ENCODE data around the gene LIX1.
"Not testable (repeated sequence)": the region's sequence is repeated elsewhere in the genome, so short reads cannot be mapped to it uniquely, and the experiment has no call there.

LIX1 gene

DNA sequence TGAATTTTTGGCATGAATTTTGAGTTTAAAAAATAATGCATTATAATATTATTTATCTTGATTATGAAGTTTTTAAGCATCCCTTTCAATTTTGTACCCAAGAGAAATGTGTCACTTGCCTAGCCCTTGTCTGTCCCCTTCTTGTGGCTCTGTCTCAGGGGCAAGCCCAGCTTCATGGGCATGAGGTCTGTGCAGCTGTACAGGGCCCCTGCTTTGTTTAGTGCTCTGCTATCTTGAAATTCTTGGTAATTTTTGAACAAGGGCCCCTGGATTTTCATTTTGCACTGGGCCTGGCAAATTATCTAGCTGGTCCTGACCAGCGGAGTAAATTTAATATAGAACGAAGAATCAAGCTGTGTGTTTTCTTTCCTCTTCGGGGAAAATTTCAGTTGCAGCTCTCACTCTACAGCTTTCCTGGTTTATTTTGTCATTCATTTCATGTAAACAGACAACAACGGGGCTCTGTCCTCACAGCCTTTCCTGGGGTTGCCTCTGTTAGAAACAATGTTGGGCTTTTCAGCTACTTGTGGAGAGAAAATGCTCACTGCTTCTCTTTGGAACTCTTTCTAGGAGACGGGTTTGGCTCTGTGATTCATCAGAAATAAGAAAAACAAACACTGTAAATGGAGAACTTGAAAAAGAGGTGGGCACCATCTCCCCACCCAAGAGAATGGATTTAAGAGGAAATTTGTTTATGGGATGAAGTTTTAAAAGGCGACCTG is 41.1 kb downstream of the LIX1 start:
- no peak for DNase-seq

DNA sequence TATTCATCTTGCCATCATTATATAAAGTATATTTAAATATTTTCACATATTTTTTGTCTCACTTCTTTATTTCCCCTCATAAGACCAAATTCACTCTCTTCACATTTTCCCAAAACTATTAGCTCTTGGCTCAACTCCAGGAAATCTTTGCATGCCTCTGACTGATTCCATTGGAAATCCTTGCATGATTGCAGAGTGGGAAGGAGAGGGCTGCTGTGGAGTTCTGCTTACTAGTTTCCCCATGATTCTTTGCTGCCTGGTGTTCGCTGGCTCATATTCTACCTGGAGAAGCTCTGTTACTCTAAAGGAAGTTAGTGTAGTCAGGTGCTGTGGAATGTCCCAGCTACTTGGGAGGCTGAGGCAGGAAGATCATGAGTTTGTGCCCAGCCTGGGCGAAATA is 41.9 kb downstream of the LIX1 start:
- no peak for DNase-seq

DNA sequence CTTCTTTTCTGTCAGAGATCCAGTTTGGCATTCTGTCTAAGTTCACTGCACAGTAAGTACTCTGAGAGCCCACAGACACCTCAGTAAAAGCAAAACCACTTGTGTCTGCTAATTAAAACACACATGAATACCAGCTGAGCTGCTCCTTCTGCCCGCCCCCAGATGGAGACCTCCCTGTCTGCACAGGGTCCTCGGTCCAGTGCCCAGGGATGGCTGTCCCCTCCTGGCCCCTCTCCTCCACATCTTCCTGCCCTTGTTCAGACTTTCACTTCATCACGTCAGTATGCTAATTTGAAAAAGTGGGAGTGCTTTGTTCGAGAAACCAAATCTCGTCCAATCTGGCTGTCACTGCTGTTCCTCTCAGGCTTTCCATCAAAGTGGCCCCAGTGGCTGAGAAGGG is 43.5 kb downstream of the LIX1 start:
- DNase-seq: no peak

DNA sequence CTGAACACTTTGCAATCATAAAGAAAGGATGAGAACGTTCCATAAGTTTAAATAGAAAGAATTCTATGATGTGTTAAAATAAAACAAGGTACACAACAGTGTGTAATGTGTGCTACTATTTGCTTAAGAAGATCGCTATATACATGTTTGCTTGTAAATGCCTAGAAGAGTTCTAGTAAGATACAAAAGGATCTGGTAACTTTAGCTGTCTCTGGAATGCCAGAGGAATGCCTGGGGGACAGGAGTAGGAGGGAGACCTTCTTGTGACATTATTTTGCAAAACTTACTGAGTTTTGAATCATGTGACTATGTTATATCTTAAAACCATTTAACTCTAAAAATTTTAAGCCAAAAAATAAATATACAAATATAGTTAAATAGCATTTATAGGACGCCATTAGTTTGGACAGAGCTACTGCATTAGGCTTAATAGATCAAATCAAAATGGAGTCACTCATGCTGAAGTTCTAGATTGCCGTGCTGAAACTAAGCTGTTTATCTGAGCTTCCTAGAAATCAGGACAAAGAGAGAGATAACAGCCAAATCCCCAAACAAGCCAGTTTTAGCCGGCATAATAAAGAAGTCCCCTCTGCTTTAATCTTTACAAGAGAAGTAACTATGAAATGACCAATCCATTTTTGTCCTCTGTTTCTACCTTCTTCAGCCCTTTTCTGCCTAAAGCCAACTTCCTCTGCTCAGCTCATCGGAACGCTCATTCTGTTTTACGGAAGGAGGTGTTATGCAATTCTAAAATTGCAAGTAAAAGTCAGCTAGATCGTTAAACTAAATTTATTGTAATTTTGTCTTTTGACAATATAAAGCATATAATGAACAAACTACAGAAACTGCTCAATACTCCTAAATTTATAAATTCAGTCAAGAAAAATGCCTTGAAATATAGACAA is 44.8 kb downstream of the LIX1 start:
- DNase-seq: no peak

DNA sequence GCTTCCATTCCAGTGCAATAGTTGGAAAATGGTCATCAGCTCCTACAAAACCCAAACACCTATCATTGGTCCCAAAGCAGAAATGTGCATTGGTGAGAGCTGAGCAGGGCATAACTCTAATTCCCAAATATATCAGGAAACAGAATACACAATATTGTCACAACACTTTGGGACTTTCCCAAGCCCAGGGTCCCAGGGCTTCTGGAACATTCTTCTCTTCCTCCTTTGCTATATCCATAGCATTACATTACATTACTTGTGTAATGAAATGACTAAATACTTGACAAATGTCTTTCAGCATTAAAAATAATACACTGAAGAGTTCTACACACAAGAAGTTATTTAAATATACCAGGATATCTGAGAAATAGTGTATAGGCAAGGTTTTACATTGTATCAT is 45.6 kb downstream of the LIX1 start:
- DNase-seq: no peak

DNA sequence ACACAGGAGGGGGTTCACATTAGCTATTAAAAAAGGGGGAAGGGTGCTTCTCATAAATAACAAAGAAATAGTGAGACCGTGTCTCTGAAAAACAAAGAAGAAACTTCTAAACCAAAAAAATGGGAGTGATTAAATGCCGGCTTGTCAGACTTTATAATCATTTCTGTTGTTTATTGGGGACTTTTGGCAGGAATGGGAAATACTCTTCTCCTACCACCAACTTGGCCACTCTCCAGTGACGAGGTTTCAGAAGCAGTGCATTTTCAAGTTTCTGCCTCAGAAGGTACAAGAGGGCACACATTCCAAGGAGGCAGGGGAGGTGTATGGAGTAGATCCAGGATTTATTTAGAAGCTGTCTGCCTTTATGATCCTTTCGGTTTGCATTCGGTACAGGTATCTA is 46.2 kb downstream of the LIX1 start:
- no peak for DNase-seq

DNA sequence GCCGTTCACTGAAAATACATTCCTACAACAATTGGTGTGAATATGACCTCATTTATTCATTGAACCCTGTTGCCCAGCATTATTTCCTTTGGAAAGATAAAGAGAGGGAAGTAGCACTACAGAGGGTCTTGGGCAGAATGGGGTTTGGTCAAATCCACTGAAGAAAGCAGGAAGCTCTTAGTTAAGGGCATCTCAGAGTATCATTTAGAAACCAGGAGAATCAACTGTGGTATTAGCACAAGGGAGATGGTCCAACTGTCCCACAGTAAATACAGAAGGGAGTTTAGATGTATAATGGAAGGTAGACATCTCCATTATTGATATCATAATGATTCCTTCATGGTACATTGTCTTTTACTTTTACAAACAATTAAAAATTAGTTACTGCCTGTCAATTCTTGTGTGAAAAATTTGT is 47.1 kb downstream of the LIX1 start:
- DNase-seq: no peak

DNA sequence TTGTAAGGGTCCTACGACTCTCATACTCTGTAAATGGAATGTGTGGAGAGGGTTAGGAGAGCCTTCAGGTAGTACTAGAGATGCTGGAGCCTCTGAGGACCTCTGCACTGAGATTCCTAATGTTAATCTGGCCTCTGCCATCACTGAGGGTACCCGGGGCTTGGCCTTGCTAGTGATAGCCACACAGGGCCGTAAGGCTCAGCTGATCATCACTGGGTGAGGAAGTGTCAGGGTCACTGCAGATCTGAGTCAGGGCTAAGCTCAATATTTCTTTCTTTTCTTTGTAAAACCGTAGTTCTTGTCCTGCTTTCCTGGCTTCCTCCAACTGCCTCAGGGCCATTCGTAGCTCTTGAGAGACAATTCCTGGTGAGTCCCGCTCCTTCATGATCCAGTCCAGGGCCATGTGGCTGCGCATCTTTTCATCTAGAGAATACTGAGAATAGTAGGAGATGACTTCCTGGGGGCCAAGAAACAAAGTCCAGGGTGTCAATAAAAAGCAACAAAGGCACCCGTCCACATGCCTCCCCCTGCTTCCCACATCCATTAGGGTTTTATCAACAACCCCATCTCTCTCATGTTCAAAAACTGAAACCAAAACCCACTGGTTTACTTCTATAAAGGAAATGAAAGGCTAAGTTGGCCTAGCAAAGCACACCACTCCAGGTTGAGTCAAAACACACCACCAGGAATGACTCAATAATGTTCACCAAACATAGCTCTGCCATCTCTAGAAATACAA is 47.7 kb downstream of the LIX1 start:
- DNase-seq: no peak

DNA sequence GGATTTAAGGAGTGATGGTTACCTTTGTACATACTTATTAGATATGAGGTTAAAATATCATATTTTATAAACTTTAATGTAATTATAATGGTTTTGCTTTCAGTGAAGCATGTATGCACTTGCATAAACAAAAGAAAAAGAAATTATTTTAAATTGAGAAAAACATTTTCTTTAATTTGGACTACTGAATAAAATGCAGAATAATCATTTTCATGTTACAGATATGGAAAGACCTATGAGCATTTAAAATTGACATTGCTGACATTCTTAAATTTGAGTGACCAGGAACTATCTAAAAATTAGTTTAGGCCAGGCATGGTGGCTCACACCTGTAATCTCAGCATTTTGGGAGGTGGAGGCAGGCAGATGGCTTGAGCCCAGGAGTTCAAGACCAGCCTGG is 49.2 kb downstream of the LIX1 start:
- DNase-seq: no peak

DNA sequence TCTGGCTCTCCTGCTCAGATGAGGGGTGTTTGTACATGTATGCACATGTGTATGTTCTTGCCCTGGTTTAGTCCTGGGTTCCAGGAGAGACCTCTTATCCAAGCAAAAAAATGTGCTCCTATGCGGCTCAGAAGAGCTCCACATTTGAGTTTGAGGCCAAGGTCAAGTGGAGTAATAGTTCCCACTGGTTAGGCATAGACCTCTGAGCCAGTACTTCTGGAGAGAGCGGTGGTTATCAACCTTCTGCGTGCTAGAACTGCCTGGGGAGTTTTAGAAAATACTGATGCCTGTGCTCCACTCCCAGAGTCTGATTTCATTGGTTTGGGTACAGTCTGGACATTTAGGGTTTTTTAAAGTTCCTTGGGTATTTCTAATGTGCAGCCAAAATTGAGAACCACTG is 51.5 kb downstream of the LIX1 start:
- no peak for DNase-seq

DNA sequence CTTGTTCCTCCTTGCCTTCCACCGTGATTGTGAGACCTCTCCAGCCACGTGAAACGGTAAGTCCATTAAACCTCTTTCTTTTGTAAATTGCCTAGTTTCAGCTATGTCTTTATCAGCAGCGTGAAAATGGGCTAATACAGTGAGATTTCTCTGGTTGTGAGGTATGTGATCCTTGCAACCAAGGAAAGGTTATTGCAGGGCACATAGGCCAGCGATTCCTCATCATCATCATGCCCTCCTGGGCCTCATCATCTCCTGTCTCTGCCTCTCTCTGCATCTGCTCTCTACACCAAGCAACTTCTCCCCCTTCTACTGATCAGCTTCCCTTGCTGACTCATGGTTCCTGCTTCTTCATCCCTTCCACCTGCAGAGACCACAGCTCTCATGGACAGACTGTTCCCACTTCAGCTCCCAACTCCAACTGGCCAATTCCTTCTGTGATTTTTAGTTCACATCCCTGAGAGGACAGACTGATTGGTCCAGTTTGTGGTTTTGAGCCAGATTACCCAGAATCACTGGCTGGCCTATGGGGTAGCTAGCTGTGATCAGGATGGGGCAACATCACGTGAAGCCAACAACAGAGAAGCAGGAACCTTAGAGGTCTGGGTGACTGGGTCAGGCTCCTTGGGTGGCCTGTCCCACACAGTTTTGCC is 53.1 kb downstream of the LIX1 start:
- DNase-seq: no peak

DNA sequence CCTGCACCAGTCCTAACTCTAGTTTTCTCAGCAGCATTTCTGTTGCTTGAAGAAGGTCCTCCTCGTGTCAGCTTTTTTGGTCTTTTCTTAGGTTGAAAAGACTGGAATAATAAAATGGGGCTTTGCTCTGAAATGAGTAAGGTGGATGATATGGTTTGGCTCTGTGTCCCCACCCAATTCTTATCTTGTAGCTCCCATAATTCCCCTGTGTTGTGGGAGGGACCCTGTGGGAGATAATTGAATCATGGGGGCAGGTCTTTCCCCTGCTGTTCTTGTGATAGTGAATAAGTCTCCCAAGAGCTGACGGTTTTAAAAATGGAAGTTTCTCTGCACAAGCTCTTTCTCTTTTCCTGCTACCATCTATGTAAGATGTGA is 53.6 kb downstream of the LIX1 start:
- no peak for DNase-seq

DNA sequence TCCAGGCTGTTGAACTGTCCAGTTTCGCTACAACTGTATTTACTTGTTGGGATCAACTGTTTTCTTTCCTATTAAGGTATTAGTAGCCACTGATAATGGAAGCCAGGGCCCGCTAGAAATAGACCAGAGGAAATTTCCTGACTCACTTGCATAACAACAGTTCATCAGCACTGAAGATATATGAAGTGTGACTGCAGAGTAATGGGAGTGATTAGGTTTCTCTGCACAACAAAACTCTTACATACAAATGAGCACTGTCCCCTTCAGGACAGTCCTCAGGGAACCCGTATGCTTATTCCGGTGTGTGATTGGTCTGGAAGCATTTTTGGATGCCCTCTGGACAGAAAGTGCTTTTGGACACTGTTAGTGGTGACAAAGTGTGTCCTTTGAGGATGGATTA is 55.3 kb downstream of the LIX1 start:
- DNase-seq: no peak

DNA sequence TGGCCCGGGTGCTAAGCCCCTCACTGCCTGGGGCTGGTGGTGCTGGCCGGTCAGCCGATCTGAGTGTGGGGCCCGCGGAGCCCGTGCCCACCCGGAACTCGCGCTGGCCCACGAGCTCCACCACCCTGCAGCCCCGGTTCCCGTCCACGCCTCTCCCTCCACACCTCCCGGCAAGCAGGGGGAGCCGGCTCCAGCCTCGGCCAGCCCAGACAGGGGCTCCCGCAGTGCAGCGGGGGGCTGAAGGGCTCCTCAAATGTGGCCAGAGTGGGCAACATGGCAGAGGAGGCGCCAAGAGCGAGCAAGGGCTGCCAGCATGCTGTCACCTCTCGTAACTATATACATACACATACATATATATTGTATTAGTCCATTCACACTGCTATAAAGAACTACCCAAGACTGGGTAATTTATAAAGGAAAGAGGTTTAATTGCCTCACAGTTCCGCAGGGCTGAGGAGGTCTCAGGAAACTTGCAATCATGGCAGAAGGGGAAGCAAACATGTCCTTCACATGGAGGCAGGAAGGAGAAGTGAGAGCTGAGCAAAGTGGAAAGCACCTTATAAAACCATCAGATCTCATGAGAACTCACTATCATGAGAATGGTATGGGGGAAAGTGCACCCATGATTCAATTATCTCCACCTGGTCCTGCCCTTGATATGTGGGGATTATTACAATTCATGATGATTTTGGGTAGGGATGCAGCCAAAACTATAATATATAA is 56.8 kb downstream of the LIX1 start:
- no peak for DNase-seq

DNA sequence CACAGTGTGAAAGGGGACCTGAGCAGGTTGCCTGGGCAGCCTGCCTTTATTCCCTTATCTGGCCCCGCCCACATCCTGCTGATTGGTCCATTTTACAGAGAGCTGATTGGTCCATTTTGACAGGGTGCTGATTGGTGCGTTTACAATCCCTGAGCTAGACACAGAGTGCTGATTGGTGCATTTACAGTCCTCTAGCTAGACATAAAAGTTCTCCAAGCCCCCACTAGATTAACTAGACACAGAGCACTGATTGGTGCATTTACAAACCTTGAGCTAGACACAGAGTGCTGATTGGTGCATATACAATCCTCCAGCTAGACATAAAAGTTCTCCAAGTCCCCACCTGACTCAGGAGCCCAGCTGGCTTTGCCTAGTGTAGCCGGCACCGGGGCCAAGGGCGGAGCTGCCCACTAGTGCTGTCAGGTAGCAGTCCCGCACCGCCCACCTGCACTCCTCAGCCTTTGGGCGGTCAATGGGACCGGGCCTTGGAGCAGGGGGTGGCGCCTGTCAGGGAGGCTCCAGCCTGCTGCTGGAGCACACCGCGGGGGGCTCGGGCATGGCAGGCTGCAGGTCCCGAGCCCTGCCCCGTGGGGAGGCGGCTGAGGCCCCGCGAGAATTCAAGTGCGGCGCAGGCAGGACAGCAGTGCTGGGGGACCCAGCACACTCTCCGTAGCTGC is 57.5 kb downstream of the LIX1 start:
- not testable (repeated sequence) for DNase-seq

DNA sequence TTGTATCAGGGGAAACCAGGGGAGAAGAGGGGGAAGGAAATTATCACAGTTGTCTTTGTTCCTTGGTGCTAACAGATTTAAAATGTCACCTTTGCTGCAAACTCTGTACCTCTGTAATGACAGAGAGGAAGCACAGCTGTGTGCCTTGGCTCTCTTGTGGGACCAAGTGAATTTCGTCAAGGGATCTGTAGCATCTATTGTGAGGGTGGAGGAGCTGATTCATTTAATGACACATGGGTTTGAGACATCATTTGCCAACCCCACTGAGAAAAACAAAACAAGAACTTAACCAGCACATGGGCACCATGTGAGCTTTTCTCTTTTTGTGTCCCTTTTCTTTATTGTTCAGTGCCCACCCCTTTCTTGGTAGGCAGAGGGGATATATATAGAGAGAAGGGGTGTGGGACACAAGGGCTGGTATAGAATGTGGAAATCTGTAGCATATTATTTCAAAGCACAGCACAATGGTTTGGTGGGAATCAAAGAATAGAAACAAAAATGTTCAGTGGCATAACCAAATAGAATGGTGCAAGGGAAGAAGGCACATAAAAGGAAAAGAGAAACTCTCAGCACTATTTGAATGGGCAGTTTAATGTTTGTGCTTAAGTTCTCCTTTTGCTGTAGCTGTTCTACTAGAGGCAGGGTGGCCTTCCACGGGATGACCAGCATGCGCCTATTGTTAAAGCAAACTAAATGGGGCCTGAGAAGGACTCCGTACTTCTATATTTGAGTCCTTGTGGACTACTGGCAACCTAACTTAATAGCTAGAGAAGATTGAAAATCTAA is 63.3 kb downstream of the LIX1 start:
- DNase-seq: no peak

DNA sequence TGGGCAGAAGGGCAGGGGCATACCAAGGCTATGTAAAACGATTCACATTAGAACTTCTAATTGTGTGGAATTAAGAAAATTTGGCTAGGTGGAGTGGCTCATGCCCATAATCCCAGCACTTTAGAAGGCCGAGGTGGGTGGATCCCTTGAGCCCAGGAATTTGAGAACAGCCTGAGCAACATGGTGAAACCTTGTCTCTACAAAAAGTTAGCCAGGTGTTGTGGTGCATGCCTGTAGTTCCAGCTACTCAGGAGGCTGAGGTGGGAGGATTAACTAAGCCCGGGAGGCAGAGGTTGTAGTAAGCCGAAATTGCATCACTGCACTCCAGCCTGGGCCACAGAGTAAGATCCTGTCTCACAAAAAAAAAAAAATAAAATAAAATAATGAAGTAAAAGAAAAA is 65.2 kb downstream of the LIX1 start:
- no peak for DNase-seq

DNA sequence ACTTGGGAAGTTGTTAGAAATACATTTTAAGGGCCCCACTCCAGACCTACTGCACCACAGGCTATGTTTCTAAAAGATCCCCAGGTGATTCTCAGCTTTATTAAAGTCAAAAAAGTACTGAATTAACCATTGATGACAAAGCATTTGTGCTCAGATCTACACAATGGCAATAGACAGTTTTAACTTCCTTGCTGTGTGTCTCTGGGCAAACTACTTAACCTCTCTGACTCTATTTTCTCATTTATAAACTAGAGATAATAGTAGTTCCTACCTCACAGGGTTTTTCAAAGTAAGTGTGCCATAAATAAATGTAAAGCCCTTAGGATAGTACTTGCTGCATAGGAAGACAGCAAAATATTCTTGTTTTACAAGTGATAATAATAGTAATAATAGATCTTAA is 66.3 kb downstream of the LIX1 start:
- DNase-seq: no peak

DNA sequence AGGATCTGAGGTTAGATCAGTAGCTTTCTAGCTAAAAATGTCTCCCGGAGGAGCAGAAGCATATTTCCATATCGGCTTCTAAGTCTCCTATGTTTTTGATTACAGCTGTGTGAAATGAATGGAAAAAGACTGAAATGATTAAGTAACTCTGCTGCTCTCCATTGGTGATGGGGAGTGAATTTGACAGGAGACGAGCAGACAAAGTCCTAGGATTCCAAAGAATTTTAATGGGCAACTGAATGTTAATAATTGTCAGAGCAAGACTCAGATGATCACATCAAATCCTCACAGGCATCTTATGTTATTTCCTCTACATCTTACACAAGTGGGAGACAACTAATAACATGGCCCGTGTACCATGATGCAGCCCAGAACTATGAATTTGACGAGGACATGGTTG is 66.8 kb downstream of the LIX1 start:
- no peak for DNase-seq

DNA sequence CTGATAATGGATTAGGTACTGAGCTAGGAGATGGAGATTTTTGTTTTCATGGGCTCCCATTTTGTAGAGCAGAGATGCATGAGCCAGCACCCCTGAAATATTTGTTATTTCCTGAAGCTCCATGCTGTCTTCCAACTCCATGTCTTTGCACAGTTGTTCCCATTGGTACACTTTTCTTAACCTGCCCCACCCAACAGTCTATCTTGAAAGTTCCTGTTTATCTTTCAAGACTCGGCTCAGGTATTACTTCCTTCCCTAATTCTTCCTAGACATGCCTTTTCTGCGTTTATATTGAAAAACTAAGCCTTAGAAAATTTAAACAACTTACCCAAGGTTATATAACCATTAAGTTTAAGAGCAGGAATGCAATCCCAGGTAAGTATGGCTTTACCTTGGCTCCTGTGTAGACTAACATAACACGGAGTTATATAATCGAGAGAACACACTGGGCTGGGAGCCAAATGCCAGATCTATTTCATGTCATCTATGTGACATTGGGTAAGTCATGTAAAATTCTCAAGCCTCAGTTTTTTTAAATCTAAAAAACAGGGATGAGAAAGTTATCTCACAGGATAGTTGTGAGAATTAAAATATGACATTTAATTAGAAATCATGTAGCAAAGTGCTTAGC is 67.4 kb downstream of the LIX1 start:
- no peak for DNase-seq

DNA sequence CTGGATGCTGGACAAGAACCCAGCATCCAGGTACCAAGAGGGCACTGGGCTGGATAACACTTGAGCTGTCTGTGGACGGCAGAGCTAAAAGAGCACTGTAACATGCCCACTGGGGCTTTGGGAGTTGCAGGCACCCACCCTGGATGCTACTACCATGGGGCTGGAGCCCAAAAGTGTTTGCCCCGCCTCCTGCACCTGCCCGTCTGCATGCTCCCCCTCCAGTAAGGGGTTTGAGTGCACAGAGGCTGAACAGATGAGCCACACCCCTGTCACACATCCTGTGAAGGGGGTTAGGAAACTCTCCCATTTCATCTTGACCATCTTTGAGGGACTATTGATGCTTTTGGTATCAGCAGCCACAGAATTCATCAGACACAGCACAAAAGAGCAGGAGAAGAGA is 69.0 kb downstream of the LIX1 start:
- no peak for DNase-seq

Measured in stimulated activated naive CD4-positive, alpha-beta T cell (primary cell).